HEK293 (cell line): ENCODE results near the gene USP32.
A peak's percentile ranks its signal among the peaks of the same experiment; 100 is the strongest.

Experiments
- BCL6B ChIP-seq: fragments of 450-650 bp; formaldehyde crosslinking; IDR thresholded peaks from 2 replicates; pipeline ENCODE4 v1.5.1; 2017; ENCODE audit warnings: missing biosample characterization, missing genetic modification characterization
- GLI4 ChIP-seq: fragments of 450-650 bp; formaldehyde crosslinking; IDR thresholded peaks from 2 replicates; pipeline ENCODE4 v1.5.1; 2016; ENCODE audit warnings: missing biosample characterization, missing genetic modification characterization
- KLF9 ChIP-seq: fragments of 450-650 bp; formaldehyde crosslinking; IDR thresholded peaks from 2 replicates; pipeline ENCODE4 v1.5.1; 2016; ENCODE audit warnings: missing biosample characterization, missing genetic modification characterization, low read depth
- PATZ1 ChIP-seq: fragments of 450-650 bp; formaldehyde crosslinking; IDR thresholded peaks from 2 replicates; pipeline ENCODE4 v1.5.1; 2016; ENCODE audit warnings: missing biosample characterization, missing genetic modification characterization
- PRDM2 ChIP-seq: fragments of 450-650 bp; formaldehyde crosslinking; IDR thresholded peaks from 2 replicates; pipeline ENCODE4 v1.5.1; 2016; ENCODE audit warnings: missing biosample characterization, missing genetic modification characterization, borderline replicate concordance
- ZBTB17 ChIP-seq: fragments of 450-650 bp; formaldehyde crosslinking; IDR thresholded peaks from 2 replicates; pipeline ENCODE4 v1.5.1; 2016; ENCODE audit warnings: missing biosample characterization, missing genetic modification characterization
- ZBTB8A ChIP-seq: fragments of 450-650 bp; formaldehyde crosslinking; IDR thresholded peaks from 2 replicates; pipeline ENCODE4 v1.5.1; 2016; ENCODE audit warnings: missing biosample characterization, missing genetic modification characterization
- ZNF114 ChIP-seq: fragments of 450-650 bp; formaldehyde crosslinking; IDR thresholded peaks from 2 replicates; pipeline ENCODE4 v1.5.0; 2017; ENCODE audit warnings: missing biosample characterization, missing genetic modification characterization
- ZNF148 ChIP-seq: fragments of 450-650 bp; formaldehyde crosslinking; IDR thresholded peaks from 2 replicates; pipeline ENCODE4 v1.5.0; 2017; ENCODE audit warnings: missing biosample characterization, missing genetic modification characterization, borderline replicate concordance
- ZNF366 ChIP-seq: fragments of 450-650 bp; formaldehyde crosslinking; conservative IDR thresholded peaks from 2 replicates; pipeline ENCODE4 v1.5.1; 2016; ENCODE audit warnings: missing biosample characterization, missing genetic modification characterization
- ZNF510 ChIP-seq: fragments of 450-650 bp; formaldehyde crosslinking; IDR thresholded peaks from 2 replicates; pipeline ENCODE4 v1.5.1; 2018; ENCODE audit warnings: mild to moderate bottlenecking, missing genetic modification characterization, missing biosample characterization; ENCODE audit not compliant: insufficient replicate concordance
- ZNF513 ChIP-seq: fragments of 450-650 bp; IDR thresholded peaks from 2 replicates; pipeline ENCODE4 v1.5.1; 2018; ENCODE audit warnings: missing biosample characterization, missing genetic modification characterization
- ZNF544 ChIP-seq: fragments of 450-650 bp; formaldehyde crosslinking; IDR thresholded peaks from 2 replicates; pipeline ENCODE4 v1.5.0; 2017; ENCODE audit warnings: missing biosample characterization, missing genetic modification characterization
- ZNF561 ChIP-seq: fragments of 450-650 bp; IDR thresholded peaks from 2 replicates; pipeline ENCODE4 v1.5.1; 2018; ENCODE audit warnings: missing biosample characterization, missing genetic modification characterization, borderline replicate concordance
- ZNF621 ChIP-seq: fragments of 450-650 bp; formaldehyde crosslinking; IDR thresholded peaks from 2 replicates; pipeline ENCODE4 v1.5.1; 2017; ENCODE audit warnings: missing biosample characterization, missing genetic modification characterization
- ZNF660 ChIP-seq: fragments of 450-650 bp; IDR thresholded peaks from 2 replicates; pipeline ENCODE4 v1.5.1; 2018; ENCODE audit warnings: missing biosample characterization, mild to moderate bottlenecking, missing genetic modification characterization
- ZSCAN16 ChIP-seq: fragments of 450-650 bp; formaldehyde crosslinking; IDR thresholded peaks from 2 replicates; pipeline ENCODE4 v1.5.1; 2016; ENCODE audit warnings: missing biosample characterization, missing genetic modification characterization
- ZSCAN4 ChIP-seq: fragments of 450-650 bp; formaldehyde crosslinking; IDR thresholded peaks from 2 replicates; pipeline ENCODE4 v1.5.1; 2017; ENCODE audit warnings: missing biosample characterization, missing genetic modification characterization

Gene USP32

GRCh38 chr17:60155427-60155814 lies 236.5 kb downstream of the USP32 start (continued):
- no peak for TF ChIP-seq ZNF660 (tag by site-specific recombination)
- TF ChIP-seq ZNF561 (tag by site-specific recombination), result no peak
- TF ChIP-seq PRDM2, result no peak
- peak; percentile 33; the same call in 1 of the 2 replicates for TF ChIP-seq GLI4 (tag by site-specific recombination)
- peak; percentile 93 for TF ChIP-seq ZNF148 (tag by site-specific recombination)
- 0 out of 2 replicates have a peak, but pooled peaks have one; percentile 74 for TF ChIP-seq ZNF621 (tag by site-specific recombination)
- peak; percentile 48; the same call in 1 of the 2 replicates for TF ChIP-seq ZNF544 (tag by site-specific recombination)
- TF ChIP-seq ZBTB8A (tag by site-specific recombination), result no peak
- TF ChIP-seq ZNF510, result no peak
- 0 out of 2 replicates have a peak, but pooled peaks have one; percentile 20 for TF ChIP-seq ZBTB17 (tag by site-specific recombination)
- TF ChIP-seq ZNF114 (tag by site-specific recombination), result peak; percentile 47; the same call in 1 of the 2 replicates
- TF ChIP-seq ZSCAN16, result no peak
- no peak for TF ChIP-seq KLF9 (tag by site-specific recombination)
- no peak for TF ChIP-seq ZNF513 (tag by site-specific recombination)
- peak; percentile 35; the same call in 1 of the 2 replicates for TF ChIP-seq ZNF366
- 0 out of 2 replicates have a peak, but pooled peaks have one; percentile 36 for TF ChIP-seq PATZ1 (tag by site-specific recombination)
- peak; percentile 99 for TF ChIP-seq ZSCAN4
- 0 out of 2 replicates have a peak, but pooled peaks have one; percentile 50 for TF ChIP-seq BCL6B (tag by site-specific recombination)
- TF ChIP-seq, all 188 proteins: peak for 20
